Psoas muscle (tissue), 8 donors: ENCODE results near the gene SIRT5. TPM values are rescaled to one million over a fixed set of nuclear protein-coding genes. Genes with fewer than 3 reads are reported as not detected.

Experiments used
- ATAC-seq, 4 donors: fragments of 200-7000 bp; cut with Tn5 transposase; one replicate each; pipeline ENCODE4 v1.9.1; 2020; ENCODE audit warnings: moderate library complexity in 3 of 4, mild to moderate bottlenecking in 2 of 4
- DNase-seq, 2 donors: peaks; one replicate each; pipeline ENCODE4 v3.0.0-alpha.2; 2020
- H3K27ac ChIP-seq: fragments of 200-600 bp; one replicate; pipeline ENCODE4 v1.8.0; 2022
- H3K27me3 ChIP-seq, 3 donors: fragments of 200-600 bp in 1 of 3; one replicate each; pipeline versions ENCODE4 v1.6.1 to v1.8.0; 2013 to 2022; ENCODE audit warnings: low read length in 2 of 3, mild to moderate bottlenecking in 2 of 3, moderate library complexity in 1 of 3; ENCODE audit not compliant: insufficient read depth in 3 of 3
- H3K36me3 ChIP-seq, 2 donors: fragments of 200-600 bp in 1 of 2; one replicate each; pipeline versions ENCODE4 v1.6.1 to v1.8.0; 2013 to 2022; ENCODE audit warnings: low read depth in 1 of 2, mild to moderate bottlenecking in 1 of 2, moderate library complexity in 1 of 2; ENCODE audit not compliant: insufficient read depth in 1 of 2
- H3K4me1 ChIP-seq: fragments of 200-600 bp; one replicate; pipeline ENCODE4 v1.8.0; 2022
- H3K4me3 ChIP-seq: fragments of 200-600 bp; one replicate; pipeline ENCODE4 v1.8.0; 2022; ENCODE audit warnings: mild to moderate bottlenecking
- H3K9me3 ChIP-seq: fragments of 200-600 bp; one replicate; pipeline ENCODE4 v1.8.0; 2022
- WGBS, 3 donors: extraction: QIAGEN DNeasy Blood & Tissue Kit; methylation state at CpG; one replicate each; pipeline versions ENCODE4 v1.1.6 to v1.1.7; 2013; 5-methylcytosine and 5-hydroxymethylcytosine counted together
- intact Hi-C, 2 donors: fragments of 100-400 bp; cut with DNase I; formaldehyde crosslinking; loops; one replicate each; pipeline versions ENCODE4 v1.11.0 to v1.14.2; 2022
- polyA plus RNA-seq, 3 donors: library from polyadenylated mRNA; stranded (reverse); fragments of 200-250 nt; gene quantifications; one replicate each; pipeline ENCODE4 v1.2.3, GENCODE V29; 2013
- total RNA-seq, 4 donors: library from RNA; stranded (reverse); fragmentation: NEBNext Ultra II Directional in 2 of 4; extraction: Animal tissue kit (Norgen Biotek cat#: 25700) in 2 of 4; gene quantifications; one replicate each; pipeline versions ENCODE4 v1.2.1 to v1.2.4, GENCODE V29; 2021 to 2023
- TF ChIP-seq, protein P1 (sequence below): fragments of 200-600 bp; IDR thresholded peaks from one replicate; pipeline ENCODE4 v1.8.0; 2022; ENCODE audit warnings: antibody characterized with exemption
- donor health status: healthy with polysubstance abuse.
- donor health status: DM: no; HTN: no; CAD: no; lungs with moderate emphysema.
- donor health status: Bipolar disorder and iron deficiency.
- donor health status: healthy.
- donor health status: DM: yes; HTN: yes; CAD: no.
- donor health status: DM: no; HTN: no; CAD: no.
- donor health status: DM: no; HTN: no; CAD: no.
- donor health status: DM: yes; HTN: yes; CAD: no.

Gene SIRT5
- total and polyA plus RNA-seq, 7 donors = 10.1 to 29.2 (median 19.3) TPM

DNA sequence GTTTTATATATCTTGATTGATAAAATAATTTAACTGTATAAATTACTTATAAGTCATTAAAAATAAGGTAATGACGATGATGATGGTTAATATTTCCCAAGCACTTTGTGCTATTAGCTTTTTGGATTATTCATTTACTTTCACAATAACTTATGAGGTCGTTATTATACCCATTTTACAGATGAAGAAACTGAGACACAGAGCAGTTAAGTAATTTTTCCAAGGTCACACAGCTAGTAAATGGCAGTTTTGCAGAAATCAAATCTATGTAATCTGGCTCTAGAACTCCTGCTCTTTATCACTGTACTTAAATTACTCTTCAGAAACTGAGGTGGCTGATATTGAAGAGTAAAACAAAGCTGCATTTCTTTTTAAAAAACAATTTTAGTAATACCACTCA, 58.9 kb downstream of the SIRT5 start:
- Histone ChIP-seq H3K4me3 (no peak overlapping the region), H3K36me3 (peaks cover 5 to 79% of the 10 kb centered on the region in 2 donors), H3K9me3 (no peaks in the 10 kb centered on the region), H3K27me3 (no peaks in the 10 kb centered on the region), H3K4me1 (no peaks in the 10 kb centered on the region), H3K27ac (no peak overlapping the region)
- DNase-seq (no peak), ATAC-seq (no peak)
- TF ChIP-seq, protein P1, sequence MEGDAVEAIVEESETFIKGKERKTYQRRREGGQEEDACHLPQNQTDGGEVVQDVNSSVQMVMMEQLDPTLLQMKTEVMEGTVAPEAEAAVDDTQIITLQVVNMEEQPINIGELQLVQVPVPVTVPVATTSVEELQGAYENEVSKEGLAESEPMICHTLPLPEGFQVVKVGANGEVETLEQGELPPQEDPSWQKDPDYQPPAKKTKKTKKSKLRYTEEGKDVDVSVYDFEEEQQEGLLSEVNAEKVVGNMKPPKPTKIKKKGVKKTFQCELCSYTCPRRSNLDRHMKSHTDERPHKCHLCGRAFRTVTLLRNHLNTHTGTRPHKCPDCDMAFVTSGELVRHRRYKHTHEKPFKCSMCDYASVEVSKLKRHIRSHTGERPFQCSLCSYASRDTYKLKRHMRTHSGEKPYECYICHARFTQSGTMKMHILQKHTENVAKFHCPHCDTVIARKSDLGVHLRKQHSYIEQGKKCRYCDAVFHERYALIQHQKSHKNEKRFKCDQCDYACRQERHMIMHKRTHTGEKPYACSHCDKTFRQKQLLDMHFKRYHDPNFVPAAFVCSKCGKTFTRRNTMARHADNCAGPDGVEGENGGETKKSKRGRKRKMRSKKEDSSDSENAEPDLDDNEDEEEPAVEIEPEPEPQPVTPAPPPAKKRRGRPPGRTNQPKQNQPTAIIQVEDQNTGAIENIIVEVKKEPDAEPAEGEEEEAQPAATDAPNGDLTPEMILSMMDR = no peak
- intact Hi-C loops = no loop called here
- WGBS, 3 donors = 96 to 99% (median 96%) methylated on average over 2 of the region's 2 CpGs

DNA sequence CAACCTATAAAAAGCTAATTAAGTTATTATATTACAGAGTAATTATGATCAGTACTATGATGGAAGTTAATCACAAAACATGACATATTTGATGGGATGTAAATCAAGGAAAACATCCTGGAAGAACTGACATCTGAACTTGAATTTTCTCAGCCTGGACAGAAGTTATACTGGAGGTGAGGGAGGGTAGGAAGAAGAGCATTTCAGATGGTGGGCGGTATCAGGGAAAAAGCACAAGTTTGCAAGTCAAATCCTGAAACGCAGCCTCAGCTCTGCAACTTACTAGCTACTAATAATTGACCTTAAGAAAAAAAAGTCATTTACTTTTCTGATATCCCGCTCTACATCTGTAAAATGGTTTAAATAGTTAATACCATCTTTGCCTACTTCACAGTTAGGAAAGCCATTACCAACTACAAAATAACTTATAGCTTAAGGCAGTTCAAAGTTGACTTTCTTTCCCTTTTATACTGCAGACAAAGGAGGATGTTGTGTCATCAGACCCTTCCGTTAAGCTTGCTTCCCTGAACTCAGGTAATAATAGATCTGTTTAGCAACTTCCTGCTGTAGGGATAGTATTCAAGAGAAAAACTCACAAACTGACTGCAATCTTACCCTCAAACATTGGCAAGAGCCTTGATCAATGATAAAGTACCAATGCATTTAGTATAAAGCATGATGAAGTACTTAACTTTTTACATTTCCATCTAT, 61.7 kb downstream of the SIRT5 start:
- 68 to 79% (median 78%) methylated on average over 4 of the region's 4 CpGs for WGBS, 3 donors
- Histone ChIP-seq H3K9me3 (no peaks in the 10 kb centered on the region), H3K4me3 (no peak overlapping the region), H3K36me3 (peaks cover 5 to 79% of the 10 kb centered on the region in 2 donors), H3K4me1 (no peaks in the 10 kb centered on the region), H3K27ac (no peak overlapping the region), H3K27me3 (no peaks in the 10 kb centered on the region)
- ATAC-seq (no peak), DNase-seq (no peak)
- intact Hi-C loops = no loop called here
- TF ChIP-seq, protein P1 = no peak

DNA sequence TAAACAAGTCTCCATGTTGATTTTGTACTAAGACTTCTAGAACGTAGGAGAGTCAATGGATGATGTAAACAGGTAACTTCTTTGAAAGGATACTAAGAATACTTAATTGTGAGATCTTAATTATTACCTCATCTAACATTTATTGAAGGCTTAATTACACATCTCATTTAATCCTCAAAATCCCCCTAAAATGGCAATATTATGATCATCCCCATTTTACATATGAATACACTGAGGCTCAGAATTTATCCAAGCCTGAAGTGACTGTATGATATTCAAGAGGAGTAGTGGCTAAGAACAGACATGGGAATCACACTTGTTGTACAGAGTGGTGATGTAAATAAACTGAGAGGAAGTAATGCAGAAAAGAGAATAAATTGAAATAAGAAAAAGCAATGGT, 63.6 kb downstream of the SIRT5 start:
- ATAC-seq = no peak
- no peaks in the 10 kb centered on the region for H3K4me1 ChIP-seq
- no peaks in the 10 kb centered on the region for H3K27me3 ChIP-seq
- H3K4me3 ChIP-seq = no peak overlapping the region
- WGBS, 3 donors = 92 to 96% (median 95%) methylated on average over 1 of the region's 1 CpG
- no peak overlapping the region for H3K27ac ChIP-seq
- peaks cover 0 to 82% of the 10 kb centered on the region in 2 donors for H3K36me3 ChIP-seq
- intact Hi-C loops = no loop called here
- DNase-seq = no peak
- TF ChIP-seq, protein P1 = no peak
- H3K9me3 ChIP-seq = no peaks in the 10 kb centered on the region

DNA sequence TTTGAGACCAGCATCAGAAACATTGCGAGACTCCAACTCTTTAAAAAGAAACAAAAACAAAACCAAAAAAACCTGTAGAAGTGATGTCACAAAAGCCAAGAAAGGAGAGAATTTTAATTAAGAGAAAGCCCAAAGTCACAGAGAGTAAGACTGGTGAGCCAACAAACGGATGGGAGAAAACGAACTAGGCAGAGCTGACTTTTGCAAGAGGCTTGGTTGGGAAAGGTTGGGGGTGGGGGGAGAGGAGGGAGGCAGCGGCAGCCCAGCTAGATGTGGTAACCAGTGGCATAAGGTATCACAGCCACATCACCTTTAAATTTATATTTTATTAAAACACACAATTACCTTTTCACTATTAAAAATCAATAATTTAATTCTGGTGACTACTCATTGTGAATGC, 64.2 kb downstream of the SIRT5 start:
- 87 to 89% (median 88%) methylated on average over 4 of the region's 4 CpGs for WGBS, 3 donors
- Histone ChIP-seq H3K27me3 (no peaks in the 10 kb centered on the region), H3K4me3 (no peak overlapping the region), H3K9me3 (no peaks in the 10 kb centered on the region), H3K27ac (no peak overlapping the region), H3K36me3 (peaks cover 0 to 88% of the 10 kb centered on the region in 2 donors), H3K4me1 (no peaks in the 10 kb centered on the region)
- ATAC-seq (no peak), DNase-seq (no peak)
- intact Hi-C loops = no loop called here
- TF ChIP-seq, protein P1 = no peak

DNA sequence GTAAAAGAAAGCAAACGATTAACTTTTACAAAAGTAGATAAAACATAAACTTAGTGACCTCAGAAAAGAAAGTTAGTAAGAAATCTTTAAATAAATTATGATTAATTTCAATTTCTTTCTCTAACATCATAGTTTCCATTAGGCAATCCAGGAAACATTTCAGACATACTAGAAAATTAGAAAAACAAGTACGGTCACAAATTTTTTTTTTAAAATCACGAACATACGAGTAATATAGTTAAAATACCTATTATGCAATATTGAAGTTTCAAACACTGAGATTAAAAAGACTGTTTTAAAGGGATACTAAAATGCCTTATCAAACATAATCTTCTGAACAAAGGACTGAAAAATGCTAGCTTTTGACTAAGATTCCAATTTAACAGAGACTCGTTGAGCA, 66.9 kb downstream of the SIRT5 start:
- peaks cover 0 to 84% of the 10 kb centered on the region in 2 donors for H3K36me3 ChIP-seq
- TF ChIP-seq, protein P1 = no peak
- H3K4me3 ChIP-seq = no peak overlapping the region
- WGBS, 3 donors = 78 to 88% (median 80%) methylated on average over 5 of the region's 5 CpGs
- intact Hi-C loops = no loop called here
- no peak overlapping the region for H3K27ac ChIP-seq
- ATAC-seq = no peak
- DNase-seq = no peak
- no peaks in the 10 kb centered on the region for H3K27me3 ChIP-seq
- H3K4me1 ChIP-seq = no peaks in the 10 kb centered on the region
- H3K9me3 ChIP-seq = no peaks in the 10 kb centered on the region
